Measurements from ENCODE around the gene CACNA1C.

CACNA1C gene

GRCh38 chr12:2456122-2456812 is 403.5 kb downstream of the CACNA1C start:
- H3K27ac ChIP-seq (ENCODE audit: low read depth in 2 of 2, low read length in 2 of 2), result no peak overlapping the region
- H3K9me3 ChIP-seq (ENCODE audit: control insufficient read depth in 2 of 2, low read length in 2 of 2), result no peaks in the 10 kb centered on the region
- no peaks in the 10 kb centered on the region for H3K27me3 ChIP-seq (ENCODE audit: control insufficient read depth in 2 of 2, insufficient read depth in 2 of 2, low read length in 2 of 2)
- no peak overlapping the region for H3K4me3 ChIP-seq (ENCODE audit: low read length in 2 of 2)
- H3K36me3 ChIP-seq (ENCODE audit: control insufficient read depth in 2 of 2, insufficient read depth in 2 of 2, low read length in 2 of 2), result no peaks in the 10 kb centered on the region
- H3K9ac ChIP-seq (ENCODE audit: low read depth in 1 of 2, low read length in 2 of 2), result no peak overlapping the region
- no peaks in the 10 kb centered on the region for H3K4me1 ChIP-seq (ENCODE audit: control insufficient read depth in 2 of 2, insufficient read depth in 2 of 2, low read length in 2 of 2)

GRCh38 chr12:2456813-2457186 is 404.0 kb downstream of the CACNA1C start:
- no peak overlapping the region for H3K4me3 ChIP-seq (ENCODE audit: low read length in 2 of 2)
- H3K9ac ChIP-seq (ENCODE audit: low read depth in 1 of 2, low read length in 2 of 2), result no peak overlapping the region
- H3K27me3 ChIP-seq (ENCODE audit: control insufficient read depth in 2 of 2, insufficient read depth in 2 of 2, low read length in 2 of 2), result no peaks in the 10 kb centered on the region
- H3K27ac ChIP-seq (ENCODE audit: low read depth in 2 of 2, low read length in 2 of 2), result no peak overlapping the region
- no peaks in the 10 kb centered on the region for H3K9me3 ChIP-seq (ENCODE audit: control insufficient read depth in 2 of 2, low read length in 2 of 2)
- H3K36me3 ChIP-seq (ENCODE audit: control insufficient read depth in 2 of 2, insufficient read depth in 2 of 2, low read length in 2 of 2), result no peaks in the 10 kb centered on the region
- no peaks in the 10 kb centered on the region for H3K4me1 ChIP-seq (ENCODE audit: control insufficient read depth in 2 of 2, insufficient read depth in 2 of 2, low read length in 2 of 2)

DNA sequence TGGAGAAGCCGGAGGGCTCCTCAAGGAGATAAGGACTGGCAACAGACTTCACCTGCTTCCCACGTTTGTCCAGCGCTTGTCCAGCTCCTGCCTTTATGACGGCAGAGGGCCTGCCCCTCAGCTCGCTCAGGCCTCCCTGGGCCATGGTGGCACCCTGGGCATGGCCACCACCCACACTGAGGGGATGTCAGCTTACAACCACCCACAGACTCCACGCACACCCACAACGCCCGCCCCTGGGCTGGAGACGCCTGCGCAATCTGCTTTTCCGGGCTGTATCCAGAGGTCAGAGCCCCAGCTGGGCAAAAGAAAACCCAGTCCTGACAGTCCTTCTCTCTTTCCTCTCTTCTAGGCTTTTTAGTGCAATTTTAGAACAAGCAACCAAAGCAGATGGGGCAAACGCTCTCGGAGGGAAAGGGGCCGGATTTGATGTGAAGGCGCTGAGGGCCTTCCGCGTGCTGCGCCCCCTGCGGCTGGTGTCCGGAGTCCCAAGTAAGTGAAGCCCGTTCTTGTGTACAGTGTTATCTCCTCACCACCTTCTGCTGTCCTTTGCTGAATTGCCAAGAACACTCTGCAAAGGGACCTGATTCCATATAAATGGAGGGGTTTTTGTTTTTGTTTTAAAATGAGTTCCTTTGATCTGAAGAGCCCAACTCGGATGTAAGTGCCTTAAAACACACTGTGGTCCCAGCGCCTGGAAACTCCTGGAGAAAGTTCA is 404.6 kb downstream of the CACNA1C start:
- no peaks in the 10 kb centered on the region for H3K27me3 ChIP-seq (ENCODE audit: control insufficient read depth in 2 of 2, insufficient read depth in 2 of 2, low read length in 2 of 2)
- no peak overlapping the region for H3K4me3 ChIP-seq (ENCODE audit: low read length in 2 of 2)
- H3K9me3 ChIP-seq (ENCODE audit: control insufficient read depth in 2 of 2, low read length in 2 of 2), result no peaks in the 10 kb centered on the region
- no peaks in the 10 kb centered on the region for H3K4me1 ChIP-seq (ENCODE audit: control insufficient read depth in 2 of 2, insufficient read depth in 2 of 2, low read length in 2 of 2)
- no peak overlapping the region for H3K9ac ChIP-seq (ENCODE audit: low read depth in 1 of 2, low read length in 2 of 2)
- no peaks in the 10 kb centered on the region for H3K36me3 ChIP-seq (ENCODE audit: control insufficient read depth in 2 of 2, insufficient read depth in 2 of 2, low read length in 2 of 2)
- no peak overlapping the region for H3K27ac ChIP-seq (ENCODE audit: low read depth in 2 of 2, low read length in 2 of 2)

DNA sequence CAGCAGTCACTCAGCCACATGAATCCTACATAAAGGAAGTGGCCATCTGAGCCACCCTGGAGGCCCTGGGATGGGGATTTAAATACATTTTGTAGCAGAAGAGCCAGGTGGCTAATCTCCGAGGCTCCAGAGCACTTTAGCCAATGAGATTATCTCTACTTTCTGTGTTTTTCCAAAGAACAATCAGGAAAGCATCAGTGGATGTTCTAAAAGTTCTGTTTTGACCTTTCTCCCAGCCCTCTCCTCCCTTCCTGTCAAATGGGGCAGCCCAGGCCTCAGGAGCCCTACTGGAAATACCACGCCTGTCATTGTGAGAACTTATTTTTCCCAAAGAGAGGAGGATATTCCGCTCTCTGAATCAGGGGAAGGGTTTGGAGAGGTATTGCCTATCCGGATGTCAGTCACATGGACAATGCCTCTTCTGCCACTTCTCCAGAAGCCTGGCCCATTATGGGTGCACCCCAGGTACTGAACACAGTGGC is 405.2 kb downstream of the CACNA1C start:
- Histone ChIP-seq H3K9me3 (ENCODE audit: control insufficient read depth in 2 of 2, low read length in 2 of 2) (no peaks in the 10 kb centered on the region), H3K36me3 (ENCODE audit: control insufficient read depth in 2 of 2, insufficient read depth in 2 of 2, low read length in 2 of 2) (no peaks in the 10 kb centered on the region), H3K4me3 (ENCODE audit: low read length in 2 of 2) (no peak overlapping the region), H3K27me3 (ENCODE audit: control insufficient read depth in 2 of 2, insufficient read depth in 2 of 2, low read length in 2 of 2) (no peaks in the 10 kb centered on the region), H3K4me1 (ENCODE audit: control insufficient read depth in 2 of 2, insufficient read depth in 2 of 2, low read length in 2 of 2) (no peaks in the 10 kb centered on the region), H3K9ac (ENCODE audit: low read depth in 1 of 2, low read length in 2 of 2) (no peak overlapping the region), H3K27ac (ENCODE audit: low read depth in 2 of 2, low read length in 2 of 2) (no peak overlapping the region)

GRCh38 chr12:2460051-2460670 is 407.4 kb downstream of the CACNA1C start:
- Histone ChIP-seq H3K4me3 (ENCODE audit: low read length in 2 of 2) (no peak overlapping the region), H3K27me3 (ENCODE audit: control insufficient read depth in 2 of 2, insufficient read depth in 2 of 2, low read length in 2 of 2) (no peaks in the 10 kb centered on the region), H3K9ac (ENCODE audit: low read depth in 1 of 2, low read length in 2 of 2) (no peak overlapping the region), H3K4me1 (ENCODE audit: control insufficient read depth in 2 of 2, insufficient read depth in 2 of 2, low read length in 2 of 2) (no peaks in the 10 kb centered on the region), H3K27ac (ENCODE audit: low read depth in 2 of 2, low read length in 2 of 2) (no peak overlapping the region), H3K36me3 (ENCODE audit: control insufficient read depth in 2 of 2, insufficient read depth in 2 of 2, low read length in 2 of 2) (no peaks in the 10 kb centered on the region), H3K9me3 (ENCODE audit: control insufficient read depth in 2 of 2, low read length in 2 of 2) (no peaks in the 10 kb centered on the region)

GRCh38 chr12:2461046-2461445 is 408.3 kb downstream of the CACNA1C start:
- Histone ChIP-seq H3K9ac (ENCODE audit: low read depth in 1 of 2, low read length in 2 of 2) (no peak overlapping the region), H3K27ac (ENCODE audit: low read depth in 2 of 2, low read length in 2 of 2) (no peak overlapping the region), H3K4me3 (ENCODE audit: low read length in 2 of 2) (no peak overlapping the region), H3K9me3 (ENCODE audit: control insufficient read depth in 2 of 2, low read length in 2 of 2) (no peaks in the 10 kb centered on the region), H3K36me3 (ENCODE audit: control insufficient read depth in 2 of 2, insufficient read depth in 2 of 2, low read length in 2 of 2) (no peaks in the 10 kb centered on the region), H3K27me3 (ENCODE audit: control insufficient read depth in 2 of 2, insufficient read depth in 2 of 2, low read length in 2 of 2) (no peaks in the 10 kb centered on the region), H3K4me1 (ENCODE audit: control insufficient read depth in 2 of 2, insufficient read depth in 2 of 2, low read length in 2 of 2) (no peaks in the 10 kb centered on the region)

DNA sequence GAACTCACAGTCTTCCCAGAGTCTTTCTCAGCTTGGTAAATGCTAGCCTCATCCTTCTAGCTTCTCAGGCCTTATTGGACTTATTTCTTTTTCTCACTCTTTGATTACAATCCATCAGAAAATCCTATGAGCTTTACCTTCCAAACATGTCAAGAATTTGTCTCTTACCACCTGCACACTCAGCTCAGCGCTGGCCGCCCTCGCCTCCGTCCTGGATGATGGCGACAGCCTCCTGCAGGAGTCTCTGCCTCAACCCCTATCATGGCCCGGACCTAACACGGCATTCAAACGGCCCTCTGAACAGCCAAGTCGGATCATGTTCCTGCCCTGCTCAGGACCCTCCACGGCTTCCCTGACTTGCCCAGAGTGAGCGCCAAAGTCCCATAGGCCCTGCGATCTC is 408.9 kb downstream of the CACNA1C start:
- Histone ChIP-seq H3K4me1 (ENCODE audit: control insufficient read depth in 2 of 2, insufficient read depth in 2 of 2, low read length in 2 of 2) (no peaks in the 10 kb centered on the region), H3K4me3 (ENCODE audit: low read length in 2 of 2) (no peak overlapping the region), H3K27ac (ENCODE audit: low read depth in 2 of 2, low read length in 2 of 2) (no peak overlapping the region), H3K36me3 (ENCODE audit: control insufficient read depth in 2 of 2, insufficient read depth in 2 of 2, low read length in 2 of 2) (no peaks in the 10 kb centered on the region), H3K27me3 (ENCODE audit: control insufficient read depth in 2 of 2, insufficient read depth in 2 of 2, low read length in 2 of 2) (no peaks in the 10 kb centered on the region), H3K9me3 (ENCODE audit: control insufficient read depth in 2 of 2, low read length in 2 of 2) (no peaks in the 10 kb centered on the region), H3K9ac (ENCODE audit: low read depth in 1 of 2, low read length in 2 of 2) (no peak overlapping the region)

DNA sequence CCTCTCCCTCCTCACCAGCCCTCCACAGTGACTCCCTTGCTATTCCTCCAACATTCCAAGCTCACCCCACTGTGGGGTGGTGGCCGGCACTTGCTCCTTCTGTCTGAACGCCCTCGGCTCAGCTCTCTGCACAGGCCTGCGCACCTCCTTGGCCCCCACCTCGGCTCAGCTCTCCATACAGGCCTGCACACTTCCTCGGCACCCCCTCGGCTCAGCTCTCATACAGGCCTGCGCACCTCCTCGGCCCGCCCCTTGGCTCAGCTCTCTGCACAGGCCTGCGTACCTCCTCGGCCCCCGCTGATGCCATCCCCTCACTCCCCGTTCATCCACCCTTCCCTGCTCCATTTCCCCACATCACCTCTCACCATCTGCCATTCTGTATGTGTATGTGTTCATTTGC is 409.3 kb downstream of the CACNA1C start:
- no peaks in the 10 kb centered on the region for H3K4me1 ChIP-seq (ENCODE audit: control insufficient read depth in 2 of 2, insufficient read depth in 2 of 2, low read length in 2 of 2)
- H3K36me3 ChIP-seq (ENCODE audit: control insufficient read depth in 2 of 2, insufficient read depth in 2 of 2, low read length in 2 of 2), result no peaks in the 10 kb centered on the region
- H3K9ac ChIP-seq (ENCODE audit: low read depth in 1 of 2, low read length in 2 of 2), result no peak overlapping the region
- H3K27me3 ChIP-seq (ENCODE audit: control insufficient read depth in 2 of 2, insufficient read depth in 2 of 2, low read length in 2 of 2), result no peaks in the 10 kb centered on the region
- no peak overlapping the region for H3K4me3 ChIP-seq (ENCODE audit: low read length in 2 of 2)
- no peaks in the 10 kb centered on the region for H3K9me3 ChIP-seq (ENCODE audit: control insufficient read depth in 2 of 2, low read length in 2 of 2)
- no peak overlapping the region for H3K27ac ChIP-seq (ENCODE audit: low read depth in 2 of 2, low read length in 2 of 2)

- no peaks in the 10 kb centered on the region for H3K9me3 ChIP-seq (ENCODE audit: control insufficient read depth in 2 of 2, low read length in 2 of 2)
- H3K9ac ChIP-seq (ENCODE audit: low read depth in 1 of 2, low read length in 2 of 2), result no peak overlapping the region
- H3K4me1 ChIP-seq (ENCODE audit: control insufficient read depth in 2 of 2, insufficient read depth in 2 of 2, low read length in 2 of 2), result no peaks in the 10 kb centered on the region
- no peaks in the 10 kb centered on the region for H3K36me3 ChIP-seq (ENCODE audit: control insufficient read depth in 2 of 2, insufficient read depth in 2 of 2, low read length in 2 of 2)
- no peak overlapping the region for H3K4me3 ChIP-seq (ENCODE audit: low read length in 2 of 2)
- H3K27me3 ChIP-seq (ENCODE audit: control insufficient read depth in 2 of 2, insufficient read depth in 2 of 2, low read length in 2 of 2), result no peaks in the 10 kb centered on the region
- H3K27ac ChIP-seq (ENCODE audit: low read depth in 2 of 2, low read length in 2 of 2), result no peak overlapping the region
Measured at GRCh38 chr12:2463719-2464118, 410.9 kb downstream of the CACNA1C start.

DNA sequence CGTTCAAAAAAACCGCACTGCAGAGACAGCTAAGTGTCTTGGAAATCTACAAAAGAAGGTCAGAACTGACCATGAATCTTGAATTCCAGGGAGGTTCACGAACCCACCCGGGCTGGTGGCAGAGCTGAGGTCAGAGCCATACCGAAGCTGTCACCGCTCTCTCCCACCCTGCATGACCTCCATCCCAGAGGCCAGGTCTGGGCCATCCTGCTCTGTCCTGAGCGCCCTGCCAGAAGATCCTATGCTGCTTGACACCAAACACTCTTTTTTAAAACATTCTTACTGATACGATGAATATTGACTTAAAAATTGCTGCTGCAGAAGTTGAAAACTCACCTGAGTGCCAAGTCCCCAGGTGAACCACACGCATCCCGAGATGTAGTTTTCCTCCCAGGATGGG is 412.9 kb downstream of the CACNA1C start:
- Histone ChIP-seq H3K36me3 (ENCODE audit: control insufficient read depth in 2 of 2, insufficient read depth in 2 of 2, low read length in 2 of 2) (no peaks in the 10 kb centered on the region), H3K4me1 (ENCODE audit: control insufficient read depth in 2 of 2, insufficient read depth in 2 of 2, low read length in 2 of 2) (no peaks in the 10 kb centered on the region), H3K9ac (ENCODE audit: low read depth in 1 of 2, low read length in 2 of 2) (no peak overlapping the region), H3K27ac (ENCODE audit: low read depth in 2 of 2, low read length in 2 of 2) (no peak overlapping the region), H3K9me3 (ENCODE audit: control insufficient read depth in 2 of 2, low read length in 2 of 2) (no peaks in the 10 kb centered on the region), H3K4me3 (ENCODE audit: low read length in 2 of 2) (no peak overlapping the region), H3K27me3 (ENCODE audit: control insufficient read depth in 2 of 2, insufficient read depth in 2 of 2, low read length in 2 of 2) (no peaks in the 10 kb centered on the region)
